Amniotic stem cell (primary cell): ENCODE data around the gene PBX2.
"Not testable (repeated sequence)": the region's sequence is repeated elsewhere in the genome, so short reads cannot be mapped to it uniquely, and the experiment has no call there.

Experiments used
- DNase-seq: peaks from one replicate; lab custom pipeline; 2025; lab: John Stamatoyannopoulos, UW

Gene PBX2

DNA sequence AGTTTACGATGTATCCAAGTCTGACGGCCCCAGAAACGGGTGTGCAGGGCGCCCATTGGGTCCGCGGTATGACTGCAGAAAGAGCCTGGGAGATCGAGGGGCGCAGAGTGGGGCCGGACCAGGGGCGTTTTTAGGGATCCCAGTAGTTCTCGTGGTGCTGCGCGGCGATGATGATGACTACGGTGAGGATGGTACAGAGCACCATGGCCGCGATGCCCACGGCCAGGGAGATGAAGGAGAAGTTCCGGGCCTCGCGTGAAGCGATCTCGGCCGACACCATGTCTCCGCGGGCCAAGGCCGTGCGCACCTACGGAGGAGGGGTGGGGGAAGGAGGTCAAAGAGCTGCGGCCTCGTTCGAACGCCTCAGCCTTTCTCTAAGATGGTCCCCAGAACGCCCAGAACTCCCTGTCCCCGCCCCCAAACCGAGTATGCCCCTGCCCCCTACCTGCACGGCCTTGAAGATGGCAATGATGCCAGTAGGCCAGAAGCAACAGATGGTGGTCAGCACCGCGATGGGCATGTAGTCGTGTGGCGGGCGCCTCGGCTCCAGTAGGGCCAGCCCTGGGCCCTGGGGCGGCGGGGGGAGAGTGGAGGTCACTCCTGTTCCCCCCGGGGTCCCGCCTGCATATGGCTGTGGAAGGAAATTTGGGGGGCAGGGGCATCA is 40.8 kb downstream of the PBX2 start:
- no peak for DNase-seq

DNA sequence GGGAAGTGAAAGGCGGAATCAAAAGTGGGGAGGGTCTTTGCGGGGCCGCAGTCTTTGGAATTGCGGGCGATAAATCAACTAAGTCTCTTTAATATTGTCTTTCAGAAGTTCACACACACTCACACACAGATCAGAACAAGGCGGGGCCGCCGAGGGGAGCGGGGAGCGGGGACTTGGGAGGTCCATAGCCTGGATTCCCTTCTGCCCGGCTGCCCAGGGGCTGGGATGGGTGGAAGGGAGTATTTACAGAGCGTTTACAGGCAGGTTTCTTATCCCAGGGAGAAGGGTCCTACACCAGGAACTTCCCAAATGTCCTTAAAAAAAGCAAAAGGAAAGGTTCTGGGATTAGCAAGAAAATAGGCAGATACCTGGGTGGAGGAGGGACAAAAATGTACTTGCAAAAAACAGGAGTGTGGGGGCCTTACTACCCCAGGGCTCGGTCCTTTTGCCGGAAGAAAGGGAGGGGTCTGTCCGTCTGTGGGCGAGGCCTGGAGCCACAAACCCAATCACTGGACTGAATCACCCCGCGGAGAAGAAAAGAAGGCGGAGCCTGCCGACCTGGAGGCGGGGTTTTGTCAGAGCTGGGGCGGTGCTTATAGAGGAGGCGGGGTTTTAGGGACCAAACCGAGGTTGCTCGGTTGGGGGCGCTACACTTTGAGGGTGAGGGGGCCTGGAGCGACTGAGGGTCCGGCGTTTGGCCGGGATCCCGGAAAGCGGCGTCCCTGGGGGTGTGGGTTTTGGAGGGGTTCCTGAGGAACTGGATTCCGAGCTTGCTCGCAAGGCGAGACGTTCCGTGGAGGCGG is 41.5 kb downstream of the PBX2 start:
- no peak for DNase-seq

DNA sequence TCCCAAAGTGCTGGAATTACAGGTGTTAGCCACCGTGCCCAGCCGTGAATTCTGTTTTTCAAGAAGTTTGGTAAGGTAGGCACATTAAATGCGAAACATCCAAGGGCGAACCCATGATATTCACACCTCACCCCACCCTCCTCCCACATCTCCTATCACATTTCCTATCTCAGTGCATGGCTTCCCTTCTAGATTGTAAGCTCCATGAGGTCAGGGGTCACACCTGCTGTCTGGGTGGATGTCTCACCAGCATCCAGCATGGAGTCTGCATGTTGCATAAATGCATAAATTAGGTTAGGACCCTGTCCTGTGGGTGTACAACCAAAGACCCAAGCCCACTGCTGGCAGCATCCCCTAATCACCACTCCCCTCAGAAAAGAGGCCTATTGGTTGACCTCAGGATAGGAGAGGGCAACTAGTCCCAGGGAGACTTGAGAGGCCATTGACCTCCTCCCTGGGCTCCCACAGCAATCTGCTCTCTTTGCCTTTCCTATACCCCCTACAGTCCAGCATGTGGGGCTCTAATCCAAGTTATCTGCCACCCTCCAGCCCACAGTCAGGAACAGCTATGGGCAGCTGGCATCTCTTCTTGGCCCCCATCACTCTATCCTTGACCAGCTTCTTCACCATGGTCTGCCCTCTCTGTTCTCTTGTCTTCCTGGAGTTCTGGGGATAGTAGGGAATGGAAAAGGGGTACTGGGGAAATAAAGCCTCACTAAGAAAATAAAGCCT is 42.4 kb downstream of the PBX2 start:
- no peak for DNase-seq

DNA sequence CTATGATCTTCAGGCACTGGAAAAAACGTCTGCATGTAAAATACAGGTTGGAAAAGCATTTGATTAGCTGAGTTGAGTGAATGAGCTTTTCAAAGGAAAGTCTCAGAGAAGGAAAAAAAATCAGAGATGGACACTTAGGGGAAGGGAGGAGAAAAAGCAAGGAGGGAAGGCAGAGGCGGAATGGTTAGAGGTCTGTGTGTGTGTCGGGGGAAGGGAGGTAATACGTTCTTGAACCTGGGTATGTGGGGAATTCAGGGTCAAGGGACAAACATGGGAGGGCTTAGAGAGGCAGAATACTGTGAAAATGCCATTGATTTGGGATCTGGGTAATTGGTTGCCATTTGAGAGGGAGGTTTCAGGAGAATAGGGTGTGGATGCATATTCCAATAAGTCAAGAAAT is 43.3 kb downstream of the PBX2 start:
- no peak for DNase-seq

DNA sequence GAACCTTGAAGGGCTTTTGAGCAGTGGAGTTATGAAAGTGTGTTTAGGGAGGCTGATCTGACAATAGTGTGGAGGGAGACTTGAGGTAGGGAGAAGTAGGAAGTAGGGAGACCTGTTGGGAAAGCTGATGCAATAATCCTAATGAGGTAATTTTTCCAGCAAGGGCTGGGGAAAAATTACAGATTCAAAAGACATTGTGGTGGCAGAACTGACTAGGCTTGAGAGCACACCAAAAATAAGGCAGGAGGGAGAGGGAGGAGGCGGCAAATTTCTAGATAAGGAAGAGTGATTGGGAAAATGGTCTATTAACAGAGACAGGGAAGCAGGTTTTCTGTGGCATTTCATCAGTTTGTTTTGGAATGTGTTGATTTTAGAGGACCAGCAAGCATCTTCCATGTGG is 43.7 kb downstream of the PBX2 start:
- no peak for DNase-seq

DNA sequence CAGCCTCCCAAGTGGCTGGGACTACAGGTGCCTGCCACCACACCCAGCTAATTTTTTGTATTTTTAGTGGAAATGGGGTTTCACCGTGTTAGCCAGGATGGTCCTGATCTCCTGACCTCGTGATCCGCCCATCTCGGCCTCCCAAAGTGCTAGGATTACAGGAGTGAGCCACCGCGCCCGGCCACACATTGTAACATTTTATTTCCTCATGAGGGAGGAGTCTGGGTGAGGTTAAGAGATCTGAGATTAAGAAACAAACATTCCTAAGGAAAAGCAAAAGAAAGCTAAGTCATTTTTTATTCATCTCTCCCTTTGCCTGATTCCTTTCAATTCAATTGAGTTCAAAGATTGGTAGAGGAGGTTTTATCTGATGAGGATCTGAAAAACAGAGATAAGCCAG is 45.8 kb downstream of the PBX2 start:
- not testable (repeated sequence) for DNase-seq

DNA sequence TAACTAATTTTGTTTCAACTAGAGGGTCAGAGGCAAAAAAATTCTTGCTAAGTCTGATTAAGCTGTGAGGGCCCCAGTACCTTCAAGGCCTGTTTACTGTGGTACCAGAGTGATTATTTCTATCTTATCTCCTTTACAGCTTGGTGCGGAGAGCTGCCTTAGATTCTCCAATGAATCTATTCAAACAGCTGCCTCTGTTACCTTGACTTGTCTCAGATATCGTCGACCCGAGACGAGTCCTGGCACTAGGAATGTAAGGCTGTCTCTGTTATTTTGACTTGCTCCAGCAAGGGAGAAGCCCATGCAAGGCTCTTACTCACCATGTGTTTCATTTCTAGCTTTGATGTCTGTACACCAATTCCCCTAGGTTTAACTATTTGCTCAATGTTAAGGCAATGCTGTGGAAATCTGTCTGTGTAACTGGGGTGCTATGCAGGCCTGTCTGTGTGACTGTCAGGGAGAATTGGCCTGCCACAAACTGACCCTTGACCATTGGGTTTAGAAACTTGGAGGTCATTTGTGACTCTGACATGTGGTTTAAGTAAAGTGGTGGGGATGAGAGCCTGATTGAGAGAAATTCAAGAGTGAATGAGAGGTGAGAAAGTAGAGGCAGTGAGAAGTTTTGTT is 49.5 kb downstream of the PBX2 start:
- no peak for DNase-seq

DNA sequence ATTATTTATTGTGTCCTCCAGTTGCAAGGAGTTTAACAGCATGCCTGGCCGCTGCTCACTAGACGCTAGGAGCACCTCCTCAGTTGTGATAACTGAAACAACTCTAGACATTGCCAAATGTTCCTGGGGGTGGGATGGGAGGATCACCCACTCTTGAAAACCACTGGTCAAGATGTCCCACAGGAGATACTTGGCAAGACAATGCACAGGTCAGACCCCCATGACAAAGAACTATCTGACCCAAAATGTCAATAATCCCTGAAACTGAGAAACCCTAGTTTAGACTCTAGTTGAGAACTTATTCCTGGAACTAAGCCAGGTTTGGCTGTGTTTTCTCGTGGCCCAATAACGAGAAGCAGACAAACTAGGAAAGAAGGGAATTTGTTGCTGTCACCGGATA is 50.4 kb downstream of the PBX2 start:
- DNase-seq: no peak

DNA sequence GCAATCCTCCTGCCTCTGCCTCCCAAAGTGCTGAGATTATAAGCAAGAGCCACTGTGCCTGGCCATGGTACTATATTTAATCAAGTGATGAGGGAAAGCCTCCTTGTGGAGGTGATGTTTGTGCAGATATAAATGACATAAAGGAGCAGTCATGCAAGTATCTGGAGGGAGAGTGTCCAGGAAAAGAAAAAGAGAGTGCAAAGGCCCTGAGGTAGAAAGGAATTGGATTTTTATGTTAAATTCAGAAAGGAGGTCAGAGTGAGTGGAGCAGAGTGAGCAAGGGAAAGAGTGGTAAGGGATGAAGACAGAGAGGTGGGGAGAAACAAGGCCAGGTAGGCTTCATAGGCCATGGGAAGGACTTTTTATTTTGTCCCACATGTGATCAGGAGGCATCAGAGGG is 52.5 kb downstream of the PBX2 start:
- DNase-seq: no peak
